Neural progenitor cell (in vitro differentiated cells): ENCODE results near the gene FXYD7.

Experiments used
- CTCF ChIP-seq: fragments of 200-600 bp; sonication (generic); IDR thresholded peaks from 2 replicates; pipeline ENCODE4 v1.5.1; 2017; ENCODE audit warnings: antibody characterized with exemption, mild to moderate bottlenecking
- EZH2 ChIP-seq: fragments of 200-600 bp; sonication (generic); IDR thresholded peaks from 2 replicates; pipeline ENCODE4 v1.6.1; 2017; ENCODE audit warnings: antibody characterized with exemption, mild to moderate bottlenecking, moderate library complexity
- EZH2phosphoT487 ChIP-seq: fragments of 200-600 bp; sonication (generic); IDR thresholded peaks from 2 replicates; pipeline ENCODE4 v1.6.1; 2017; ENCODE audit warnings: antibody characterized with exemption

GRCh38 chr19:35109395-35110112 lies 33.5 kb upstream of the FXYD7 start:
- TF ChIP-seq CTCF: no peak
- TF ChIP-seq EZH2phosphoT487: no peak
- TF ChIP-seq EZH2: no peak
